ENCODE results near the gene RIMOC1.

The RIMOC1 gene

DNA sequence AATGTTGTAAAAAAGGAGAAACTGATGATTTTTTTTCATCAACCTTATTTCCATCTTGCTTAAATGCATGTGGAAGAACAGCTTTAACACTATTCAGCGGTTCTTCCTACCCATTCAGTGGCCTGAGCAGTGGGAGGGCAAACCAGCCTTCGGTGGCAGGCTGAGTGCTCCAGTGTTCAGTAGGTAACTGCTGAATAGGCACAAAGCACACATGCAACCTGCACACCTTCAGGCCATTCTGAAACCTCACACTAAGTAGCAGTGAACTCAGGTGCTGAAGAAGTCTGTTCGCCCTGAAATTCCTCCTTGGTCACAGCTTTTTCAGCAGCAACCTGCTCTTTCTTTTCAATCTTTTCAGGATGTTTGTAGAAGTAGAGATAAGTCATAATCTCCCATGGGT, 47.1 kb downstream of the RIMOC1 start:
- Histone ChIP-seq H3K27me3 (ENCODE audit: low read length) (no peaks in the 10 kb centered on the region), H3K79me2 (ENCODE audit: insufficient read depth, low read length) (no peaks in the 10 kb centered on the region), H3K4me2 (ENCODE audit: low read depth, low read length, poor library complexity, severe bottlenecking) (no peak overlapping the region), H3K4me3 (ENCODE audit: insufficient read depth, low read length, poor library complexity, severe bottlenecking) (no peak overlapping the region), H3K36me3 (ENCODE audit: low read length) (no peaks in the 10 kb centered on the region), H3K9me2 (replicated peaks; ENCODE audit: insufficient read depth, low read length) (no peaks in the 10 kb centered on the region), H3F3A (ENCODE audit: insufficient read depth) (no peaks in the 10 kb centered on the region), H3K9ac (ENCODE audit: low read length) (no peak overlapping the region), H2AFZ (ENCODE audit: low read depth, low read length, severe bottlenecking) (no peak overlapping the region), H3K27ac (ENCODE audit: low read depth, low read length) (no peak overlapping the region), H3K9me3 (ENCODE audit: insufficient read depth, low read length) (no peaks in the 10 kb centered on the region), H4K20me1 (ENCODE audit: low read depth, low read length) (no peaks in the 10 kb centered on the region)
- TF ChIP-seq EZH2phosphoT487 (conservative IDR thresholded peaks at IDR 0.05; ENCODE audit: low read length) (no peak), CTCF (IDR thresholded peaks at IDR 0.05; ENCODE audit: insufficient read depth, low read length, poor library complexity, severe bottlenecking) (no peak)

All from SU-DHL-6 (cell line).